GM23338 (cell line): ENCODE results near the gene THBS3. TPM values are rescaled to one million over a fixed set of nuclear protein-coding genes. Genes with fewer than 3 reads are reported as not detected.

Source experiments
- ATAC-seq: fragments of 200-7000 bp; cut with Tn5 transposase; 3 replicates; pipeline ENCODE4 v1.9.1; 2020
- DNase-seq: peaks from one replicate; pipeline ENCODE4 v3.0.0-alpha.2; 2015; ENCODE audit warnings: low spot score
- H2AFZ ChIP-seq: fragments of 200-600 bp; sonication (generic); 2 replicates; pipeline ENCODE4 v1.8.0; 2016; ENCODE audit warnings: antibody characterized with exemption, mild to moderate bottlenecking, moderate library complexity
- H3F3A ChIP-seq: fragments of 200-600 bp; sonication (generic); replicated peaks from 2 replicates; pipeline ENCODE4 v1.8.0; 2017; ENCODE audit warnings: antibody characterized with exemption, mixed run types, low read depth
- H3K27ac ChIP-seq: fragments of 200-600 bp; sonication (generic); 2 replicates; pipeline ENCODE4 v1.6.1; 2016; ENCODE audit warnings: low read depth
- H3K27me3 ChIP-seq: fragments of 200-600 bp; sonication (generic); 2 replicates; pipeline ENCODE4 v1.8.0; 2016; ENCODE audit warnings: mild to moderate bottlenecking, mixed run types, moderate library complexity; ENCODE audit not compliant: insufficient read depth
- H3K36me3 ChIP-seq: fragments of 200-600 bp; sonication (generic); 2 replicates; pipeline ENCODE4 v1.8.0; 2016; ENCODE audit warnings: mild to moderate bottlenecking; ENCODE audit not compliant: insufficient read depth
- H3K4me1 ChIP-seq: fragments of 200-600 bp; sonication (generic); 2 replicates; pipeline ENCODE4 v1.8.0; 2016; ENCODE audit warnings: mild to moderate bottlenecking, moderate library complexity; ENCODE audit not compliant: insufficient read depth
- H3K4me2 ChIP-seq: fragments of 200-600 bp; sonication (generic); 2 replicates; pipeline ENCODE4 v1.7.1; 2017; ENCODE audit warnings: mixed run types
- H3K4me3 ChIP-seq: fragments of 200-600 bp; sonication (generic); 2 replicates; pipeline ENCODE4 v1.6.1; 2016; ENCODE audit warnings: mixed run types
- H3K79me2 ChIP-seq: fragments of 200-600 bp; sonication (generic); replicated peaks from 2 replicates; pipeline ENCODE4 v1.8.0; 2017; ENCODE audit warnings: mild to moderate bottlenecking; ENCODE audit not compliant: insufficient read depth
- H3K9me2 ChIP-seq: fragments of 200-600 bp; sonication (generic); 2 replicates; pipeline ENCODE4 v1.8.0; 2017; ENCODE audit not compliant: insufficient read depth
- H4K20me1 ChIP-seq: fragments of 200-600 bp; sonication (generic); replicated peaks from 2 replicates; pipeline ENCODE4 v1.8.0; 2017; ENCODE audit warnings: mild to moderate bottlenecking; ENCODE audit not compliant: insufficient read depth
- H3K27ac Mint-ChIP-seq: 2 replicates; pipeline ENCODE4 v1.8.0; 2020; ENCODE audit warnings: inconsistent platforms, mild to moderate bottlenecking, moderate library complexity, mixed read lengths
- H3K27me3 Mint-ChIP-seq: 3 replicates; pipeline ENCODE4 v1.8.0; 2022; ENCODE audit warnings: low read depth, mild to moderate bottlenecking, moderate library complexity, mixed read lengths, inconsistent platforms; ENCODE audit not compliant: insufficient read depth, poor library complexity
- H3K36me3 Mint-ChIP-seq: 3 replicates; pipeline ENCODE4 v1.8.0; 2021; ENCODE audit warnings: low read depth, mild to moderate bottlenecking, inconsistent platforms, moderate library complexity, mixed read lengths
- H3K4me1 Mint-ChIP-seq: 3 replicates; pipeline ENCODE4 v1.8.0; 2020; ENCODE audit warnings: mild to moderate bottlenecking, inconsistent platforms, mixed read lengths
- H3K4me3 Mint-ChIP-seq: 3 replicates; pipeline ENCODE4 v1.8.0; 2021; ENCODE audit warnings: moderate library complexity, mild to moderate bottlenecking, inconsistent platforms, mixed read lengths
- H3K9me3 Mint-ChIP-seq: 3 replicates; pipeline ENCODE4 v1.8.0; 2020; ENCODE audit warnings: moderate library complexity, mild to moderate bottlenecking, inconsistent platforms, mixed read lengths
- CREB1 ChIP-seq: fragments of 250-450 bp; sonication (Bioruptor Pico); IDR thresholded peaks from 2 replicates; pipeline ENCODE4 v1.5.0; 2020; ENCODE audit warnings: low read depth, mild to moderate bottlenecking, moderate library complexity
- CTCF ChIP-seq, 2 experiments: fragments of 200-600 bp in 1 of 2; sonication (generic) in 1 of 2; conservative IDR thresholded peaks; 2 replicates each; pipeline versions ENCODE4 v1.5.1 to v1.6.1; 2016 to 2017; ENCODE audit warnings: antibody characterized with exemption in 2 of 2, low read depth in 2 of 2, mild to moderate bottlenecking in 2 of 2, moderate library complexity in 1 of 2
- EZH2 ChIP-seq: fragments of 200-600 bp; sonication (generic); IDR thresholded peaks from one replicate; pipeline ENCODE4 v1.8.0; 2017; ENCODE audit warnings: antibody characterized with exemption, mild to moderate bottlenecking, low read depth; ENCODE audit not compliant: unreplicated experiment
- EZH2phosphoT487 ChIP-seq: fragments of 200-600 bp; sonication (generic); IDR thresholded peaks from one replicate; pipeline ENCODE4 v1.8.1; 2018; ENCODE audit warnings: antibody characterized with exemption; ENCODE audit not compliant: unreplicated experiment
- JUNB ChIP-seq: IDR thresholded peaks from one replicate; pipeline ENCODE4 v1.6.1; 2016; ENCODE audit warnings: antibody characterized with exemption; ENCODE audit not compliant: unreplicated experiment
- NANOG ChIP-seq: IDR thresholded peaks from 2 replicates; pipeline ENCODE4 v1.6.1; 2016; ENCODE audit warnings: antibody characterized with exemption, borderline replicate concordance
- POLR2AphosphoS5 ChIP-seq: IDR thresholded peaks from 2 replicates; pipeline ENCODE4 v1.6.1; 2016; ENCODE audit warnings: antibody characterized with exemption, low read depth
- STAT1 ChIP-seq: IDR thresholded peaks from one replicate; pipeline ENCODE4 v1.6.1; 2016; ENCODE audit warnings: antibody characterized with exemption; ENCODE audit not compliant: unreplicated experiment
- ZNF114 ChIP-seq: fragments of 250-450 bp; sonication (Bioruptor Pico); IDR thresholded peaks from 2 replicates; pipeline ENCODE4 v1.5.0; 2020; ENCODE audit warnings: mild to moderate bottlenecking, moderate library complexity
- ZNF331 ChIP-seq: fragments of 250-450 bp; sonication (Bioruptor Pico); IDR thresholded peaks from 2 replicates; pipeline ENCODE4 v1.5.0; 2020; ENCODE audit warnings: low read depth, mild to moderate bottlenecking, moderate library complexity
- polyA plus RNA-seq: library from polyadenylated mRNA; unstranded; fragments of >200 nt; fragmentation: Nextera tagmentation; extraction: Ambion mirVana; gene quantifications from 2 replicates; pipeline ENCODE4 v1.2.1, GENCODE V29; 2016
- total RNA-seq: library from RNA; depleted of rRNA; stranded (reverse); fragments of >200 nt; shearing (Covaris generic); gene quantifications from 2 replicates; pipeline ENCODE4 v1.2.3, GENCODE V29; 2014
- TF ChIP-seq, protein P1 (sequence below): IDR thresholded peaks from 2 replicates; pipeline ENCODE4 v1.6.1; 2016; ENCODE audit warnings: antibody characterized with exemption
- TF ChIP-seq, protein P2 (sequence below): fragments of 250-450 bp; sonication (Bioruptor Pico); IDR thresholded peaks from 2 replicates; pipeline ENCODE4 v1.5.0; 2020; ENCODE audit warnings: mild to moderate bottlenecking, moderate library complexity
- TF ChIP-seq, protein P3 (sequence below): IDR thresholded peaks from one replicate; pipeline ENCODE4 v1.6.1; 2018; ENCODE audit warnings: antibody characterized with exemption; ENCODE audit not compliant: unreplicated experiment

THBS3 gene
- total and polyA plus RNA-seq, 2 experiments from 2014 or later, result 1.2 to 4.3 TPM

DNA sequence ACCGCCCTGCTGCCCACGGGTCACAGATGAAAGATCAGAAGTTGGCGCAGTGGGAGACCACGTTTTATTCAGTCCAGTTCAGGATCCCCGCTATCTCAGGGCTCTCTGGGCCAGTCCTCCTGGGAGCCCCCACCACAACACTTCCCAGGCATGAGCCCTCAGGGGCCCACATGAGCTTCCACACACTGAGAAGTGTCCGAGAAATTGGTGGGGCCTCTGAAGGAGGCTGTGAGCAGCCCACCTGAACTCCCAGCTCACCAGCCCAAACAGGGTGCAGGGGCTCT, 22.0 kb downstream of the THBS3 start:
- Histone ChIP-seq H4K20me1 (no peaks in the 10 kb centered on the region), H3K36me3 (no peaks in the 10 kb centered on the region), H3K79me2 (no peaks in the 10 kb centered on the region), H3K4me2 (peak overlapping the region; percentile 43; the same call in 1 of the 2 replicates), H3K27ac (no peak overlapping the region), H3F3A (0 out of 2 replicates have a peak, but pooled peaks cover 3% of the 10 kb centered on the region), H3K4me3 (no peak overlapping the region), H2AFZ (no peak overlapping the region), H3K4me1 (peaks cover 17% of the 10 kb centered on the region), H3K27me3 (no peaks in the 10 kb centered on the region), H3K9me2 (no peaks in the 10 kb centered on the region)
- peaks cover 23% of the 10 kb centered on the region for H3K36me3 Mint-ChIP-seq
- H3K4me1 Mint-ChIP-seq, result peaks cover 30% of the 10 kb centered on the region
- no peak for DNase-seq
- TF ChIP-seq NANOG, result no peak
- TF ChIP-seq, protein P1, sequence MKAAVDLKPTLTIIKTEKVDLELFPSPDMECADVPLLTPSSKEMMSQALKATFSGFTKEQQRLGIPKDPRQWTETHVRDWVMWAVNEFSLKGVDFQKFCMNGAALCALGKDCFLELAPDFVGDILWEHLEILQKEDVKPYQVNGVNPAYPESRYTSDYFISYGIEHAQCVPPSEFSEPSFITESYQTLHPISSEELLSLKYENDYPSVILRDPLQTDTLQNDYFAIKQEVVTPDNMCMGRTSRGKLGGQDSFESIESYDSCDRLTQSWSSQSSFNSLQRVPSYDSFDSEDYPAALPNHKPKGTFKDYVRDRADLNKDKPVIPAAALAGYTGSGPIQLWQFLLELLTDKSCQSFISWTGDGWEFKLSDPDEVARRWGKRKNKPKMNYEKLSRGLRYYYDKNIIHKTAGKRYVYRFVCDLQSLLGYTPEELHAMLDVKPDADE, result no peak
- TF ChIP-seq JUNB, result no peak
- no peak for TF ChIP-seq EZH2
- TF ChIP-seq, protein P2, sequence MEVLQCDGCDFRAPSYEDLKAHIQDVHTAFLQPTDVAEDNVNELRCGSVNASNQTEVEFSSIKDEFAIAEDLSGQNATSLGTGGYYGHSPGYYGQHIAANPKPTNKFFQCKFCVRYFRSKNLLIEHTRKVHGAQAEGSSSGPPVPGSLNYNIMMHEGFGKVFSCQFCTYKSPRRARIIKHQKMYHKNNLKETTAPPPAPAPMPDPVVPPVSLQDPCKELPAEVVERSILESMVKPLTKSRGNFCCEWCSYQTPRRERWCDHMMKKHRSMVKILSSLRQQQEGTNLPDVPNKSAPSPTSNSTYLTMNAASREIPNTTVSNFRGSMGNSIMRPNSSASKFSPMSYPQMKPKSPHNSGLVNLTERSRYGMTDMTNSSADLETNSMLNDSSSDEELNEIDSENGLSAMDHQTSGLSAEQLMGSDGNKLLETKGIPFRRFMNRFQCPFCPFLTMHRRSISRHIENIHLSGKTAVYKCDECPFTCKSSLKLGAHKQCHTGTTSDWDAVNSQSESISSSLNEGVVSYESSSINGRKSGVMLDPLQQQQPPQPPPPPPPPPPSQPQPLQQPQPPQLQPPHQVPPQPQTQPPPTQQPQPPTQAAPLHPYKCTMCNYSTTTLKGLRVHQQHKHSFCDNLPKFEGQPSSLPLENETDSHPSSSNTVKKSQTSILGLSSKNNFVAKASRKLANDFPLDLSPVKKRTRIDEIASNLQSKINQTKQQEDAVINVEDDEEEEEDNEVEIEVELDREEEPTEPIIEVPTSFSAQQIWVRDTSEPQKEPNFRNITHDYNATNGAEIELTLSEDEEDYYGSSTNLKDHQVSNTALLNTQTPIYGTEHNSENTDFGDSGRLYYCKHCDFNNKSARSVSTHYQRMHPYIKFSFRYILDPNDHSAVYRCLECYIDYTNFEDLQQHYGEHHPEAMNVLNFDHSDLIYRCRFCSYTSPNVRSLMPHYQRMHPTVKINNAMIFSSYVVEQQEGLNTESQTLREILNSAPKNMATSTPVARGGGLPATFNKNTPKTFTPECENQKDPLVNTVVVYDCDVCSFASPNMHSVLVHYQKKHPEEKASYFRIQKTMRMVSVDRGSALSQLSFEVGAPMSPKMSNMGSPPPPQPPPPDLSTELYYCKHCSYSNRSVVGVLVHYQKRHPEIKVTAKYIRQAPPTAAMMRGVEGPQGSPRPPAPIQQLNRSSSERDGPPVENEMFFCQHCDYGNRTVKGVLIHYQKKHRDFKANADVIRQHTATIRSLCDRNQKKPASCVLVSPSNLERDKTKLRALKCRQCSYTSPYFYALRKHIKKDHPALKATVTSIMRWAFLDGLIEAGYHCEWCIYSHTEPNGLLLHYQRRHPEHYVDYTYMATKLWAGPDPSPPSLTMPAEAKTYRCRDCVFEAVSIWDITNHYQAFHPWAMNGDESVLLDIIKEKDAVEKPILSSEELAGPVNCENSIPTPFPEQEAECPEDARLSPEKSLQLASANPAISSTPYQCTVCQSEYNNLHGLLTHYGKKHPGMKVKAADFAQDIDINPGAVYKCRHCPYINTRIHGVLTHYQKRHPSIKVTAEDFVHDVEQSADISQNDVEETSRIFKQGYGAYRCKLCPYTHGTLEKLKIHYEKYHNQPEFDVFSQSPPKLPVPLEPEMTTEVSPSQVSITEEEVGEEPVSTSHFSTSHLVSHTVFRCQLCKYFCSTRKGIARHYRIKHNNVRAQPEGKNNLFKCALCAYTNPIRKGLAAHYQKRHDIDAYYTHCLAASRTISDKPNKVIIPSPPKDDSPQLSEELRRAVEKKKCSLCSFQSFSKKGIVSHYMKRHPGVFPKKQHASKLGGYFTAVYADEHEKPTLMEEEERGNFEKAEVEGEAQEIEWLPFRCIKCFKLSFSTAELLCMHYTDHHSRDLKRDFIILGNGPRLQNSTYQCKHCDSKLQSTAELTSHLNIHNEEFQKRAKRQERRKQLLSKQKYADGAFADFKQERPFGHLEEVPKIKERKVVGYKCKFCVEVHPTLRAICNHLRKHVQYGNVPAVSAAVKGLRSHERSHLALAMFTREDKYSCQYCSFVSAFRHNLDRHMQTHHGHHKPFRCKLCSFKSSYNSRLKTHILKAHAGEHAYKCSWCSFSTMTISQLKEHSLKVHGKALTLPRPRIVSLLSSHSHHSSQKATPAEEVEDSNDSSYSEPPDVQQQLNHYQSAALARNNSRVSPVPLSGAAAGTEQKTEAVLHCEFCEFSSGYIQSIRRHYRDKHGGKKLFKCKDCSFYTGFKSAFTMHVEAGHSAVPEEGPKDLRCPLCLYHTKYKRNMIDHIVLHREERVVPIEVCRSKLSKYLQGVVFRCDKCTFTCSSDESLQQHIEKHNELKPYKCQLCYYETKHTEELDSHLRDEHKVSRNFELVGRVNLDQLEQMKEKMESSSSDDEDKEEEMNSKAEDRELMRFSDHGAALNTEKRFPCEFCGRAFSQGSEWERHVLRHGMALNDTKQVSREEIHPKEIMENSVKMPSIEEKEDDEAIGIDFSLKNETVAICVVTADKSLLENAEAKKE (CRISPR knock-in tag), result no peak
- no peak for TF ChIP-seq CREB1
- no peak for TF ChIP-seq POLR2AphosphoS5
- no peak for TF ChIP-seq ZNF331 (CRISPR knock-in tag)
- no peak for TF ChIP-seq EZH2phosphoT487
- no peak for TF ChIP-seq STAT1
- TF ChIP-seq, protein P3, sequence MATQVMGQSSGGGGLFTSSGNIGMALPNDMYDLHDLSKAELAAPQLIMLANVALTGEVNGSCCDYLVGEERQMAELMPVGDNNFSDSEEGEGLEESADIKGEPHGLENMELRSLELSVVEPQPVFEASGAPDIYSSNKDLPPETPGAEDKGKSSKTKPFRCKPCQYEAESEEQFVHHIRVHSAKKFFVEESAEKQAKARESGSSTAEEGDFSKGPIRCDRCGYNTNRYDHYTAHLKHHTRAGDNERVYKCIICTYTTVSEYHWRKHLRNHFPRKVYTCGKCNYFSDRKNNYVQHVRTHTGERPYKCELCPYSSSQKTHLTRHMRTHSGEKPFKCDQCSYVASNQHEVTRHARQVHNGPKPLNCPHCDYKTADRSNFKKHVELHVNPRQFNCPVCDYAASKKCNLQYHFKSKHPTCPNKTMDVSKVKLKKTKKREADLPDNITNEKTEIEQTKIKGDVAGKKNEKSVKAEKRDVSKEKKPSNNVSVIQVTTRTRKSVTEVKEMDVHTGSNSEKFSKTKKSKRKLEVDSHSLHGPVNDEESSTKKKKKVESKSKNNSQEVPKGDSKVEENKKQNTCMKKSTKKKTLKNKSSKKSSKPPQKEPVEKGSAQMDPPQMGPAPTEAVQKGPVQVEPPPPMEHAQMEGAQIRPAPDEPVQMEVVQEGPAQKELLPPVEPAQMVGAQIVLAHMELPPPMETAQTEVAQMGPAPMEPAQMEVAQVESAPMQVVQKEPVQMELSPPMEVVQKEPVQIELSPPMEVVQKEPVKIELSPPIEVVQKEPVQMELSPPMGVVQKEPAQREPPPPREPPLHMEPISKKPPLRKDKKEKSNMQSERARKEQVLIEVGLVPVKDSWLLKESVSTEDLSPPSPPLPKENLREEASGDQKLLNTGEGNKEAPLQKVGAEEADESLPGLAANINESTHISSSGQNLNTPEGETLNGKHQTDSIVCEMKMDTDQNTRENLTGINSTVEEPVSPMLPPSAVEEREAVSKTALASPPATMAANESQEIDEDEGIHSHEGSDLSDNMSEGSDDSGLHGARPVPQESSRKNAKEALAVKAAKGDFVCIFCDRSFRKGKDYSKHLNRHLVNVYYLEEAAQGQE, result no peak
- no peak for TF ChIP-seq ZNF114 (CRISPR knock-in tag)
- no peak for TF ChIP-seq CTCF (conservative IDR thresholded peaks at IDR 0.05; ENCODE audit: low read depth in 2 of 2)
- H3K9me3 Mint-ChIP-seq, result 0 out of 3 replicates have a peak, but pooled peaks cover 2% of the 10 kb centered on the region
- H3K4me3 Mint-ChIP-seq, result peak overlapping the region; percentile 11; the same call in 1 of the 3 replicates
- ATAC-seq, result no peak
- peak overlapping the region; percentile 44 for H3K27ac Mint-ChIP-seq
- peaks cover 20% of the 10 kb centered on the region for H3K27me3 Mint-ChIP-seq
